NCI-H345 (cell line): Measurements from ENCODE around the gene LOC101059915.

Experiments
- DNase-seq: peaks from one replicate; lab custom pipeline; 2025; lab: John Stamatoyannopoulos, UW

Gene LOC101059915

GRCh38 chrX:71667328-71668247 is at the start of gene LOC101059915:
TSS of gene LOC101059915 (plus strand) at chrX:71667546.
- no peak for DNase-seq

- no peak for DNase-seq
Observed at GRCh38 chrX:71617742-71618141, 49.6 kb upstream of the LOC101059915 start.

GRCh38 chrX:71618303-71618721 is 49.0 kb upstream of the LOC101059915 start, which contains the start of gene CXCR3:
TSS of gene CXCR3 (minus strand) at chrX:71618511. CDS start at chrX:71618449, 62 bp downstream.
- no peak for DNase-seq

- no peak for DNase-seq
Observed at GRCh38 chrX:71618787-71619186, 48.6 kb upstream of the LOC101059915 start.

GRCh38 chrX:71619193-71619592 is 48.2 kb upstream of the LOC101059915 start:
- DNase-seq = no peak

GRCh38 chrX:71619986-71620385 is 47.4 kb upstream of the LOC101059915 start:
- no peak for DNase-seq

GRCh38 chrX:71621603-71622002 is 45.7 kb upstream of the LOC101059915 start:
- DNase-seq = no peak

- DNase-seq = no peak
Observed at GRCh38 chrX:71622032-71622575, 45.2 kb upstream of the LOC101059915 start.

- DNase-seq = no peak
Observed at GRCh38 chrX:71622576-71623450, 44.5 kb upstream of the LOC101059915 start.

- DNase-seq = no peak
Observed at GRCh38 chrX:71623714-71624113, 43.6 kb upstream of the LOC101059915 start.

- no peak for DNase-seq
Observed at GRCh38 chrX:71625471-71625870, 41.9 kb upstream of the LOC101059915 start.

- no peak for DNase-seq
Observed at GRCh38 chrX:71626576-71626975, 40.8 kb upstream of the LOC101059915 start.

GRCh38 chrX:71627588-71628404 is 39.5 kb upstream of the LOC101059915 start:
- DNase-seq = no peak

- no peak for DNase-seq
Observed at GRCh38 chrX:71629467-71629866, 37.9 kb upstream of the LOC101059915 start.

- DNase-seq = peak; percentile 26
Observed at GRCh38 chrX:71632923-71633657, 34.3 kb upstream of the LOC101059915 start.

GRCh38 chrX:71634366-71634765 is 33.0 kb upstream of the LOC101059915 start:
- no peak for DNase-seq

GRCh38 chrX:71636438-71637252 is 30.7 kb upstream of the LOC101059915 start:
- DNase-seq = peak; percentile 39

- no peak for DNase-seq
Observed at GRCh38 chrX:71637253-71637618, 30.1 kb upstream of the LOC101059915 start.

- DNase-seq = no peak
Observed at GRCh38 chrX:71637848-71638247, 29.5 kb upstream of the LOC101059915 start.

GRCh38 chrX:71638409-71638808 is 28.9 kb upstream of the LOC101059915 start:
- DNase-seq = no peak
